ENCODE results near the gene SLC25A21. TPM values are rescaled to one million over a fixed set of nuclear protein-coding genes. Genes with fewer than 3 reads are reported as not detected.
A peak's percentile ranks its signal among the peaks of the same experiment; 100 is the strongest.

The SLC25A21 gene
- polyA plus RNA-seq (2013, experiment 1 of 2): 2.2 TPM
- polyA plus RNA-seq (2013, experiment 2 of 2): 2.1 TPM

GRCh38 chr14:37172024-37172869 lies at the start of gene SLC25A21:
TSS of gene SLC25A21 (minus strand) at chr14:37172606.
- Histone ChIP-seq H3K79me1 (ENCODE audit: low read length) (no peaks in the 10 kb centered on the region), H3K4ac (ENCODE audit: low read depth, low read length) (peak within 1 kb of the TSS; percentile 47), H3K36me3 (ENCODE audit: control insufficient read depth, insufficient read depth, low read length) (no peaks in the 10 kb centered on the region), H3K79me2 (ENCODE audit: control insufficient read depth, insufficient read depth, low read length) (no peaks in the 10 kb centered on the region), H4K5ac (ENCODE audit: low read length) (no peak within 1 kb of the TSS), H3K9ac (ENCODE audit: low read length) (peak within 1 kb of the TSS; percentile 83), H3K4me1 (ENCODE audit: control insufficient read depth, low read depth, low read length) (no peaks in the 10 kb centered on the region), H4K8ac (ENCODE audit: low read depth, low read length) (no peak within 1 kb of the TSS), H3K4me3 (ENCODE audit: low read length) (peak within 1 kb of the TSS; percentile 29), H3K27ac (ENCODE audit: low read depth, low read length) (peak within 1 kb of the TSS; percentile 82), H3K27me3 (ENCODE audit: insufficient read depth, low read length, poor library complexity) (no peaks in the 10 kb centered on the region), H3K23ac (ENCODE audit: low read length) (peak within 1 kb of the TSS; percentile 70), H2BK5ac (ENCODE audit: low read length) (peak within 1 kb of the TSS; percentile 64), H2AK5ac (ENCODE audit: low read length) (no peak within 1 kb of the TSS), H3K4me2 (ENCODE audit: low read length) (peak within 1 kb of the TSS; percentile 63), H2BK120ac (ENCODE audit: low read depth, low read length) (no peak within 1 kb of the TSS), H3K18ac (ENCODE audit: low read length) (peak within 1 kb of the TSS; percentile 7), H2BK15ac (replicated peaks; ENCODE audit: low read depth) (no peak within 1 kb of the TSS), H3K56ac (ENCODE audit: low read length) (peak within 1 kb of the TSS; percentile 95)
- DNase-seq: peak; percentile 94
- WGBS (ENCODE audit: extremely low coverage, insufficient coverage, low lambda C conversion rate): no CpG with 5 or more reads among the region's 66 CpGs

GRCh38 chr14:37221073-37221472 lies 48.7 kb upstream of the SLC25A21 start:
- no peak overlapping the region for H2BK5ac ChIP-seq (ENCODE audit: low read length)
- no peak overlapping the region for H4K8ac ChIP-seq (ENCODE audit: low read depth, low read length)
- H3K4me1 ChIP-seq (ENCODE audit: control insufficient read depth, low read depth, low read length): no peaks in the 10 kb centered on the region
- no peak overlapping the region for H3K23ac ChIP-seq (ENCODE audit: low read length)
- no peak overlapping the region for H2BK15ac ChIP-seq (replicated peaks; ENCODE audit: low read depth)
- WGBS (ENCODE audit: extremely low coverage, insufficient coverage, low lambda C conversion rate): no CpG with 5 or more reads among the region's 3 CpGs
- no peak for DNase-seq
- H3K4me3 ChIP-seq (ENCODE audit: low read length): no peak overlapping the region
- H3K79me2 ChIP-seq (ENCODE audit: control insufficient read depth, insufficient read depth, low read length): no peaks in the 10 kb centered on the region
- H2AK5ac ChIP-seq (ENCODE audit: low read length): no peak overlapping the region
- no peak overlapping the region for H4K5ac ChIP-seq (ENCODE audit: low read length)
- no peak overlapping the region for H3K9ac ChIP-seq (ENCODE audit: low read length)
- H3K4ac ChIP-seq (ENCODE audit: low read depth, low read length): no peak overlapping the region
- no peaks in the 10 kb centered on the region for H3K27me3 ChIP-seq (ENCODE audit: insufficient read depth, low read length, poor library complexity)
- no peak overlapping the region for H2BK120ac ChIP-seq (ENCODE audit: low read depth, low read length)
- H3K36me3 ChIP-seq (ENCODE audit: control insufficient read depth, insufficient read depth, low read length): no peaks in the 10 kb centered on the region
- H3K27ac ChIP-seq (ENCODE audit: low read depth, low read length): no peak overlapping the region
- no peak overlapping the region for H3K56ac ChIP-seq (ENCODE audit: low read length)
- no peaks in the 10 kb centered on the region for H3K79me1 ChIP-seq (ENCODE audit: low read length)
- H3K18ac ChIP-seq (ENCODE audit: low read length): no peak overlapping the region
- no peak overlapping the region for H3K4me2 ChIP-seq (ENCODE audit: low read length)

GRCh38 chr14:37215345-37215744 lies 42.9 kb upstream of the SLC25A21 start:
- no peak overlapping the region for H3K23ac ChIP-seq (ENCODE audit: low read length)

GRCh38 chr14:37213016-37213415 lies 40.6 kb upstream of the SLC25A21 start:
- H3K4me2 ChIP-seq (ENCODE audit: low read length): no peak overlapping the region
- H3K27me3 ChIP-seq (ENCODE audit: insufficient read depth, low read length, poor library complexity): no peaks in the 10 kb centered on the region
- H3K18ac ChIP-seq (ENCODE audit: low read length): no peak overlapping the region
- no peak overlapping the region for H3K9ac ChIP-seq (ENCODE audit: low read length)
- H4K5ac ChIP-seq (ENCODE audit: low read length): no peak overlapping the region
- H3K56ac ChIP-seq (ENCODE audit: low read length): no peak overlapping the region
- H4K8ac ChIP-seq (ENCODE audit: low read depth, low read length): no peak overlapping the region
- no peaks in the 10 kb centered on the region for H3K36me3 ChIP-seq (ENCODE audit: control insufficient read depth, insufficient read depth, low read length)
- DNase-seq: no peak
- H2AK5ac ChIP-seq (ENCODE audit: low read length): no peak overlapping the region
- H2BK120ac ChIP-seq (ENCODE audit: low read depth, low read length): no peak overlapping the region
- no peak overlapping the region for H3K4me3 ChIP-seq (ENCODE audit: low read length)
- H2BK5ac ChIP-seq (ENCODE audit: low read length): no peak overlapping the region
- no peak overlapping the region for H2BK15ac ChIP-seq (replicated peaks; ENCODE audit: low read depth)
- H3K79me2 ChIP-seq (ENCODE audit: control insufficient read depth, insufficient read depth, low read length): no peaks in the 10 kb centered on the region
- no peaks in the 10 kb centered on the region for H3K79me1 ChIP-seq (ENCODE audit: low read length)
- no peak overlapping the region for H3K27ac ChIP-seq (ENCODE audit: low read depth, low read length)
- H3K23ac ChIP-seq (ENCODE audit: low read length): no peak overlapping the region
- no peaks in the 10 kb centered on the region for H3K4me1 ChIP-seq (ENCODE audit: control insufficient read depth, low read depth, low read length)
- no peak overlapping the region for H3K4ac ChIP-seq (ENCODE audit: low read depth, low read length)

More at GRCh38 chr14:37215345-37215744, 42.9 kb upstream of the SLC25A21 start:
- no CpG with 5 or more reads among the region's 3 CpGs for WGBS (ENCODE audit: extremely low coverage, insufficient coverage, low lambda C conversion rate)
- H2BK15ac ChIP-seq (replicated peaks; ENCODE audit: low read depth): no peak overlapping the region
- no peaks in the 10 kb centered on the region for H3K4me1 ChIP-seq (ENCODE audit: control insufficient read depth, low read depth, low read length)
- no peaks in the 10 kb centered on the region for H3K27me3 ChIP-seq (ENCODE audit: insufficient read depth, low read length, poor library complexity)
- H3K79me2 ChIP-seq (ENCODE audit: control insufficient read depth, insufficient read depth, low read length): no peaks in the 10 kb centered on the region
- no peaks in the 10 kb centered on the region for H3K79me1 ChIP-seq (ENCODE audit: low read length)
- H2BK120ac ChIP-seq (ENCODE audit: low read depth, low read length): no peak overlapping the region
- no peak overlapping the region for H3K56ac ChIP-seq (ENCODE audit: low read length)
- no peaks in the 10 kb centered on the region for H3K36me3 ChIP-seq (ENCODE audit: control insufficient read depth, insufficient read depth, low read length)
- no peak overlapping the region for H3K27ac ChIP-seq (ENCODE audit: low read depth, low read length)
- H3K18ac ChIP-seq (ENCODE audit: low read length): no peak overlapping the region
- H3K4ac ChIP-seq (ENCODE audit: low read depth, low read length): no peak overlapping the region
- H4K8ac ChIP-seq (ENCODE audit: low read depth, low read length): no peak overlapping the region
- H2AK5ac ChIP-seq (ENCODE audit: low read length): no peak overlapping the region
- no peak overlapping the region for H3K4me3 ChIP-seq (ENCODE audit: low read length)
- no peak overlapping the region for H4K5ac ChIP-seq (ENCODE audit: low read length)
- H2BK5ac ChIP-seq (ENCODE audit: low read length): no peak overlapping the region
- no peak for DNase-seq
- H3K4me2 ChIP-seq (ENCODE audit: low read length): no peak overlapping the region
- no peak overlapping the region for H3K9ac ChIP-seq (ENCODE audit: low read length)

- Histone ChIP-seq H3K18ac (ENCODE audit: low read length) (no peak overlapping the region), H3K4ac (ENCODE audit: low read depth, low read length) (no peak overlapping the region), H4K8ac (ENCODE audit: low read depth, low read length) (no peak overlapping the region), H3K4me1 (ENCODE audit: control insufficient read depth, low read depth, low read length) (no peaks in the 10 kb centered on the region), H3K56ac (ENCODE audit: low read length) (no peak overlapping the region), H2AK5ac (ENCODE audit: low read length) (no peak overlapping the region), H3K79me2 (ENCODE audit: control insufficient read depth, insufficient read depth, low read length) (no peaks in the 10 kb centered on the region), H3K27ac (ENCODE audit: low read depth, low read length) (no peak overlapping the region), H3K9ac (ENCODE audit: low read length) (no peak overlapping the region), H2BK15ac (replicated peaks; ENCODE audit: low read depth) (no peak overlapping the region), H3K4me2 (ENCODE audit: low read length) (no peak overlapping the region), H4K5ac (ENCODE audit: low read length) (no peak overlapping the region), H3K27me3 (ENCODE audit: insufficient read depth, low read length, poor library complexity) (no peaks in the 10 kb centered on the region), H2BK120ac (ENCODE audit: low read depth, low read length) (no peak overlapping the region), H2BK5ac (ENCODE audit: low read length) (no peak overlapping the region), H3K36me3 (ENCODE audit: control insufficient read depth, insufficient read depth, low read length) (no peaks in the 10 kb centered on the region), H3K79me1 (ENCODE audit: low read length) (peaks cover 2% of the 10 kb centered on the region), H3K4me3 (ENCODE audit: low read length) (no peak overlapping the region), H3K23ac (ENCODE audit: low read length) (no peak overlapping the region)
- peak; percentile 14 for DNase-seq
- no CpG with 5 or more reads among the region's 6 CpGs for WGBS (ENCODE audit: extremely low coverage, insufficient coverage, low lambda C conversion rate)
Measured at GRCh38 chr14:37210448-37210847, 38.0 kb upstream of the SLC25A21 start.
